ENCODE measurements around the gene ZNF679. TPM values are rescaled to one million over a fixed set of nuclear protein-coding genes. Genes with fewer than 3 reads are reported as not detected.

Gene ZNF679
- polyA plus RNA-seq, 1 donor from 2014 or later, result not detected

- H3K27me3 ChIP-seq (ENCODE audit: insufficient read depth, low read depth, low read length), result no peaks in the 10 kb centered on the region
- no peaks in the 10 kb centered on the region for H3K79me2 ChIP-seq (replicated peaks; ENCODE audit: insufficient read depth, low read length)
- no peaks in the 10 kb centered on the region for H3F3A ChIP-seq (ENCODE audit: insufficient read depth, low read length, poor library complexity, severe bottlenecking)
- H3K9me3 ChIP-seq (ENCODE audit: low read length), result peaks cover 2% of the 10 kb centered on the region
- no peaks in the 10 kb centered on the region for H3K9me2 ChIP-seq (ENCODE audit: insufficient read depth, low read length)
- no peaks in the 10 kb centered on the region for H3K36me3 ChIP-seq (ENCODE audit: insufficient read depth, low read length)
- H4K20me1 ChIP-seq (ENCODE audit: insufficient read depth), result no peaks in the 10 kb centered on the region
- TF ChIP-seq RAD21 (conservative IDR thresholded peaks at IDR 0.05) (no peak), EP300 (conservative IDR thresholded peaks at IDR 0.05; ENCODE audit: poor library complexity, severe bottlenecking) (no peak), POLR2AphosphoS5 (IDR thresholded peaks at IDR 0.05) (no peak), CTCF (IDR thresholded peaks at IDR 0.05; ENCODE audit: poor library complexity, severe bottlenecking) (no peak), TAF1 (IDR thresholded peaks at IDR 0.05; ENCODE audit: low read depth) (no peak), MXI1 (conservative IDR thresholded peaks at IDR 0.05; ENCODE audit: poor library complexity, severe bottlenecking) (no peak), SMC3 (conservative IDR thresholded peaks at IDR 0.05; ENCODE audit: poor library complexity) (no peak), EZH2 (IDR thresholded peaks at IDR 0.05; ENCODE audit: borderline replicate concordance, insufficient read depth, low read length, poor library complexity, severe bottlenecking) (no peak), REST (IDR thresholded peaks at IDR 0.05; ENCODE audit: borderline replicate concordance) (no peak)
- no peak overlapping the region for H2AFZ ChIP-seq (ENCODE audit: low read depth, low read length)
- no peak overlapping the region for H3K4me2 ChIP-seq (ENCODE audit: low read length)
- no peak overlapping the region for H3K27ac ChIP-seq (ENCODE audit: low read length)
- H3K4me3 ChIP-seq (ENCODE audit: low read length), result no peak overlapping the region
- no peak overlapping the region for H3K9ac ChIP-seq (ENCODE audit: low read length)
Measured at GRCh38 chr7:64300641-64301405, 72.5 kb downstream of the ZNF679 start.

GRCh38 chr7:64307254-64308015, 79.2 kb downstream of the ZNF679 start:
- H3K9ac ChIP-seq (ENCODE audit: low read length), result no peak overlapping the region
- H3K27ac ChIP-seq (ENCODE audit: low read length), result no peak overlapping the region
- H3K9me2 ChIP-seq (ENCODE audit: insufficient read depth, low read length), result no peaks in the 10 kb centered on the region
- H3K4me3 ChIP-seq (ENCODE audit: low read length), result no peak overlapping the region
- no peaks in the 10 kb centered on the region for H3K9me3 ChIP-seq (ENCODE audit: low read length)
- no peaks in the 10 kb centered on the region for H3K79me2 ChIP-seq (replicated peaks; ENCODE audit: insufficient read depth, low read length)
- no peaks in the 10 kb centered on the region for H4K20me1 ChIP-seq (ENCODE audit: insufficient read depth)
- no peaks in the 10 kb centered on the region for H3K36me3 ChIP-seq (ENCODE audit: insufficient read depth, low read length)
- no peak for TF ChIP-seq EP300 (conservative IDR thresholded peaks at IDR 0.05; ENCODE audit: poor library complexity, severe bottlenecking)
- TF ChIP-seq SMC3 (conservative IDR thresholded peaks at IDR 0.05; ENCODE audit: poor library complexity), result no peak
- TF ChIP-seq MXI1 (conservative IDR thresholded peaks at IDR 0.05; ENCODE audit: poor library complexity, severe bottlenecking), result no peak
- TF ChIP-seq RAD21 (conservative IDR thresholded peaks at IDR 0.05), result no peak
- TF ChIP-seq EZH2 (IDR thresholded peaks at IDR 0.05; ENCODE audit: borderline replicate concordance, insufficient read depth, low read length, poor library complexity, severe bottlenecking), result no peak
- no peak for TF ChIP-seq TAF1 (IDR thresholded peaks at IDR 0.05; ENCODE audit: low read depth)
- TF ChIP-seq REST (IDR thresholded peaks at IDR 0.05; ENCODE audit: borderline replicate concordance), result no peak
- no peak for TF ChIP-seq POLR2AphosphoS5 (IDR thresholded peaks at IDR 0.05)
- no peak for TF ChIP-seq CTCF (IDR thresholded peaks at IDR 0.05; ENCODE audit: poor library complexity, severe bottlenecking)
- H3K27me3 ChIP-seq (ENCODE audit: insufficient read depth, low read depth, low read length), result no peaks in the 10 kb centered on the region
- no peak overlapping the region for H3K4me2 ChIP-seq (ENCODE audit: low read length)
- no peak overlapping the region for H2AFZ ChIP-seq (ENCODE audit: low read depth, low read length)
- H3F3A ChIP-seq (ENCODE audit: insufficient read depth, low read length, poor library complexity, severe bottlenecking), result no peaks in the 10 kb centered on the region
